Lung (tissue), 12 donors: Measurements from ENCODE around the gene PHETA2. TPM values are rescaled to one million over a fixed set of nuclear protein-coding genes. Genes with fewer than 3 reads are reported as not detected.

Source experiments
- ATAC-seq: fragments of 200-7000 bp; cut with Tn5 transposase; one replicate; pipeline ENCODE4 v1.9.1; 2020; ENCODE audit warnings: moderate number of reproducible peaks; ENCODE audit not compliant: insufficient read depth, low FRiP score
- DNase-seq, 3 donors: peaks; one replicate each; pipeline ENCODE4 v3.0.0-alpha.2; 2013 to 2017
- H3K27ac ChIP-seq, 2 donors: one replicate each; pipeline ENCODE4 v1.5.1; 2013; ENCODE audit warnings: mild to moderate bottlenecking in 2 of 2, moderate library complexity in 2 of 2, control low read depth in 1 of 2, inconsistent platforms in 1 of 2, low read depth in 1 of 2, low read length in 1 of 2
- H3K27me3 ChIP-seq, 3 donors: one replicate each; pipeline ENCODE4 v1.5.1; 2013; ENCODE audit warnings: low read length in 2 of 3; ENCODE audit not compliant: control insufficient read depth in 3 of 3, insufficient read depth in 3 of 3
- H3K36me3 ChIP-seq, 4 donors: one replicate each; pipeline ENCODE4 v1.5.1; 2013; ENCODE audit warnings: low read length in 4 of 4, mild to moderate bottlenecking in 1 of 4, moderate library complexity in 1 of 4; ENCODE audit not compliant: control insufficient read depth in 4 of 4, insufficient read depth in 4 of 4
- H3K4me1 ChIP-seq, 5 donors: one replicate each; pipeline ENCODE4 v1.5.1; 2013; ENCODE audit warnings: low read length in 5 of 5, mild to moderate bottlenecking in 2 of 5, moderate library complexity in 1 of 5; ENCODE audit not compliant: control insufficient read depth in 5 of 5, insufficient read depth in 5 of 5
- H3K4me3 ChIP-seq: one replicate; pipeline ENCODE4 v1.5.1; 2013; ENCODE audit warnings: mild to moderate bottlenecking, control low read depth, moderate library complexity
- H3K9ac ChIP-seq, 2 donors: one replicate each; pipeline ENCODE4 v1.5.1; 2013; ENCODE audit warnings: low read length in 2 of 2, control low read depth in 1 of 2; ENCODE audit not compliant: insufficient read depth in 1 of 2
- H3K9me3 ChIP-seq, 4 donors: one replicate each; pipeline ENCODE4 v1.5.1; 2013; ENCODE audit warnings: low read length in 3 of 4, mild to moderate bottlenecking in 1 of 4, moderate library complexity in 1 of 4; ENCODE audit not compliant: control insufficient read depth in 4 of 4, insufficient read depth in 3 of 4
- WGBS, 2 donors: extraction: QIAGEN DNeasy Blood & Tissue Kit; methylation state at CpG; one replicate each; pipeline ENCODE4 v1.1.7; 2013; 5-methylcytosine and 5-hydroxymethylcytosine counted together
- polyA plus RNA-seq, 2 donors: library from polyadenylated mRNA; stranded (reverse); fragments of 200-250 nt; gene quantifications; one replicate each; pipeline ENCODE4 v1.2.1, GENCODE V29; 2013
- total RNA-seq, 2 donors: library from RNA; depleted of rRNA in 1 of 2; stranded (reverse); fragments of >200 nt in 1 of 2; gene quantifications; one replicate each; pipeline ENCODE4 v1.2.1, GENCODE V29; 2014 to 2021
- TF ChIP-seq, protein P1 (sequence below): IDR thresholded peaks from 2 replicates; pipeline ENCODE4 v1.5.1; 2012; ENCODE audit warnings: mild to moderate bottlenecking; ENCODE audit errors: control extremely low read depth, extremely low read depth
- donor health status: control.
- donor health status: control.
- donor health status: Bipolar disorder and iron deficiency.
- donor health status: healthy.
- donor health status: DM: yes; HTN: yes; CAD: no.

The PHETA2 gene
- total and polyA plus RNA-seq, 4 donors = 11.8 to 18.1 (median 13.5) TPM

GRCh38 chr22:42041784-42042183, 32.3 kb upstream of the PHETA2 start:
- Histone ChIP-seq H3K9ac (no peak overlapping the region), H3K36me3 (no peaks in the 10 kb centered on the region), H3K4me1 (no peaks in the 10 kb centered on the region), H3K27ac (no peak overlapping the region), H3K9me3 (peaks cover 0 to 4% (median 0%) of the 10 kb centered on the region in 4 donors), H3K27me3 (no peaks in the 10 kb centered on the region), H3K4me3 (no peak overlapping the region)
- no peak for ATAC-seq
- no peak for DNase-seq
- TF ChIP-seq, protein P1, sequence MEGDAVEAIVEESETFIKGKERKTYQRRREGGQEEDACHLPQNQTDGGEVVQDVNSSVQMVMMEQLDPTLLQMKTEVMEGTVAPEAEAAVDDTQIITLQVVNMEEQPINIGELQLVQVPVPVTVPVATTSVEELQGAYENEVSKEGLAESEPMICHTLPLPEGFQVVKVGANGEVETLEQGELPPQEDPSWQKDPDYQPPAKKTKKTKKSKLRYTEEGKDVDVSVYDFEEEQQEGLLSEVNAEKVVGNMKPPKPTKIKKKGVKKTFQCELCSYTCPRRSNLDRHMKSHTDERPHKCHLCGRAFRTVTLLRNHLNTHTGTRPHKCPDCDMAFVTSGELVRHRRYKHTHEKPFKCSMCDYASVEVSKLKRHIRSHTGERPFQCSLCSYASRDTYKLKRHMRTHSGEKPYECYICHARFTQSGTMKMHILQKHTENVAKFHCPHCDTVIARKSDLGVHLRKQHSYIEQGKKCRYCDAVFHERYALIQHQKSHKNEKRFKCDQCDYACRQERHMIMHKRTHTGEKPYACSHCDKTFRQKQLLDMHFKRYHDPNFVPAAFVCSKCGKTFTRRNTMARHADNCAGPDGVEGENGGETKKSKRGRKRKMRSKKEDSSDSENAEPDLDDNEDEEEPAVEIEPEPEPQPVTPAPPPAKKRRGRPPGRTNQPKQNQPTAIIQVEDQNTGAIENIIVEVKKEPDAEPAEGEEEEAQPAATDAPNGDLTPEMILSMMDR = no peak

DNA sequence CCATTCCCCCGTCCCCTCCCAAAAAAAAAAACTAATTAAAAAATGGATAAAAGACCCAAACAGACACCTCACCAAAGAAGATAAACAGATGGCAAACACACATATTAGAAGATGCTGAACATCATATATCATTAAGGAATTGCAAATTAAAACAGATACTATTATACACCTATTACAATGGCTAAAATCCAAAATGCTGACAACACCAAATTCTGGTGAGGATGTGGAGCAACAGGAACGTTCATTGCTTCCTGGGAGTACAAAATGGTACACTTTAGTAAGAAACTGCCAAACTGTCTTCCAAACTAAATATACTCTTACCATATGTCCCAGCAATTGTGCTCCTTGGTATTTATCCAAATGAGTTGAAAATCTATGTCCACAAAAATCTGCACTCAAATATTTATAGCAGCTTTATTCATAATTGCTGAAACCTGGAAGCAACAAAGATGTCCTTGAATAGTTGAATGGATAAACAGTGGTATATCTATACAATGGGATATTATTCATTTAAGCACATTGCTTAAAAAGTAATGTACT, 23.3 kb upstream of the PHETA2 start:
- Histone ChIP-seq H3K4me3 (no peak overlapping the region), H3K9ac (no peak overlapping the region), H3K4me1 (no peaks in the 10 kb centered on the region), H3K9me3 (no peaks in the 10 kb centered on the region), H3K27ac (no peak overlapping the region), H3K36me3 (no peaks in the 10 kb centered on the region), H3K27me3 (no peaks in the 10 kb centered on the region)
- DNase-seq (no peak), ATAC-seq (no peak)
- 59 to 76% methylated on average over 2 of the region's 2 CpGs for WGBS, 2 donors
- TF ChIP-seq, protein P1 = no peak

GRCh38 chr22:42052765-42053164, 21.3 kb upstream of the PHETA2 start:
- ATAC-seq = no peak
- WGBS, 2 donors = 85 to 89% methylated on average over 3 of the region's 3 CpGs
- no peak overlapping the region for H3K4me3 ChIP-seq

More at GRCh38 chr22:42052765-42053164, 21.3 kb upstream of the PHETA2 start:
- H3K27ac ChIP-seq = no peak overlapping the region
- H3K4me1 ChIP-seq = no peaks in the 10 kb centered on the region
- no peaks in the 10 kb centered on the region for H3K27me3 ChIP-seq
- H3K9me3 ChIP-seq = no peaks in the 10 kb centered on the region
- no peak overlapping the region for H3K9ac ChIP-seq
- DNase-seq = no peak
- TF ChIP-seq, protein P1 = no peak
- no peaks in the 10 kb centered on the region for H3K36me3 ChIP-seq
